NT2/D1 (cell line): ENCODE data around the gene CCDC70.

Experiments used
- SUZ12 ChIP-seq: IDR thresholded peaks from 2 replicates; pipeline ENCODE4 v1.6.1; 2011; ENCODE audit not compliant: insufficient read length, insufficient read depth; ENCODE audit errors: extremely low read depth
- YY1 ChIP-seq: IDR thresholded peaks from 2 replicates; pipeline ENCODE4 v1.6.1; 2011; ENCODE audit not compliant: insufficient read length, insufficient read depth

DNA sequence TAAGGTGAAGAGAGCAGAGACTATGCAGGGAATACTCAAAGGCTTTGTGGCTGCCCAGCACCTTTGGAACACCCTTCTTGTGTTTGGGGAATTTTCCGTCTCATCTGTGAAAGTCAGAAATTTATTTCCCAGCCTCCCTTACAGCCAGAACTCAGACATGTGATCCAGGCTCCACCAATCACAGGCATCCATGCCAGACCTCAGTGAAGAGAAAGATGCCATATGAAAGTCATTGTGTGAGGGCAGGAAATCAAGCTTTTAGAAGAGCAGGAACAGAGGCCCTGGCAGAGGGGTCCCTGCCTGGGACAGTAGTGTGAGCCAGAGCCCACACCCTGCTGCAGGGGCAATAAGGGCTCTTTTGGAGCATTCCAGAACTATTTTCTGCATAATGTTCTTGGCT lies 12.1 kb downstream of the CCDC70 start:
- TF ChIP-seq YY1 (no peak), SUZ12 (no peak)
